ENCODE results near the gene MB.

The MB gene

GRCh38 chr22:35592418-35592967 lies 24.6 kb downstream of the MB start:
- DNase-seq (ENCODE audit: low read depth), result no peak
- Histone ChIP-seq H3K36me3 (ENCODE audit: control insufficient read depth, insufficient read depth, low read length, severe bottlenecking) (no peaks in the 10 kb centered on the region), H3K9ac (ENCODE audit: low read length) (peak overlapping the region; percentile 68), H3K4me3 (ENCODE audit: low read length) (no peak overlapping the region), H3K4me1 (ENCODE audit: control insufficient read depth, insufficient read depth, low read length) (peaks cover 37% of the 10 kb centered on the region), H3K9me3 (ENCODE audit: control insufficient read depth, low read length) (no peaks in the 10 kb centered on the region), H3K27me3 (replicated peaks; ENCODE audit: control insufficient read depth, insufficient read depth, low read length) (no peaks in the 10 kb centered on the region)

- peak overlapping the region; percentile 68 for H3K9ac ChIP-seq (ENCODE audit: low read length)
- H3K27me3 ChIP-seq (replicated peaks; ENCODE audit: control insufficient read depth, insufficient read depth, low read length), result no peaks in the 10 kb centered on the region
- H3K4me1 ChIP-seq (ENCODE audit: control insufficient read depth, insufficient read depth, low read length), result peaks cover 42% of the 10 kb centered on the region
- H3K4me3 ChIP-seq (ENCODE audit: low read length), result no peak overlapping the region
- H3K9me3 ChIP-seq (ENCODE audit: control insufficient read depth, low read length), result peaks cover under 1% of the 10 kb centered on the region
- no peak for DNase-seq (ENCODE audit: low read depth)
- no peaks in the 10 kb centered on the region for H3K36me3 ChIP-seq (ENCODE audit: control insufficient read depth, insufficient read depth, low read length, severe bottlenecking)
Measured at GRCh38 chr22:35591714-35592417, 25.3 kb downstream of the MB start.

GRCh38 chr22:35590634-35591295 lies 26.4 kb downstream of the MB start:
- H3K4me1 ChIP-seq (ENCODE audit: control insufficient read depth, insufficient read depth, low read length), result peaks cover 40% of the 10 kb centered on the region
- no peaks in the 10 kb centered on the region for H3K36me3 ChIP-seq (ENCODE audit: control insufficient read depth, insufficient read depth, low read length, severe bottlenecking)
- H3K9me3 ChIP-seq (ENCODE audit: control insufficient read depth, low read length), result peaks cover 4% of the 10 kb centered on the region
- no peak overlapping the region for H3K4me3 ChIP-seq (ENCODE audit: low read length)
- DNase-seq (ENCODE audit: low read depth), result no peak
- no peaks in the 10 kb centered on the region for H3K27me3 ChIP-seq (replicated peaks; ENCODE audit: control insufficient read depth, insufficient read depth, low read length)
- H3K9ac ChIP-seq (ENCODE audit: low read length), result no peak overlapping the region

DNA sequence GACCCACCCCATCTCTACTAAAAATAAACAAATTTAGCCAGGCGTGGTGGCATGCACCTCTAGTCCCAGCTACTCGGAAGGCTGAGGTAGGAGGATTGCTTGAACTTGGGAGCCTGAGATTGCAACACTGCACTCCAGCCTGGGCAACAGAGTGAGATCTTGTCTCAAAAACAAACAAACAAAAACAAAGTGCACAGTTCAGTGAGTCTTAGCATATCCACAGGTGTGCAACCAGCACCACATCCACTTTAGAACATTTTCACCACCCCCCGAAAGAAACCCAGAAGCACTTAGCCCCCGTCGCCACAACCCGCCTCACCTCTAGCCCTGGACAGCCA lies 27.4 kb downstream of the MB start:
- Histone ChIP-seq H3K9ac (ENCODE audit: low read length) (no peak overlapping the region), H3K4me1 (ENCODE audit: control insufficient read depth, insufficient read depth, low read length) (peaks cover 40% of the 10 kb centered on the region), H3K27me3 (replicated peaks; ENCODE audit: control insufficient read depth, insufficient read depth, low read length) (no peaks in the 10 kb centered on the region), H3K36me3 (ENCODE audit: control insufficient read depth, insufficient read depth, low read length, severe bottlenecking) (no peaks in the 10 kb centered on the region), H3K4me3 (ENCODE audit: low read length) (no peak overlapping the region), H3K9me3 (ENCODE audit: control insufficient read depth, low read length) (peaks cover 4% of the 10 kb centered on the region)
- DNase-seq (ENCODE audit: low read depth), result no peak

DNA sequence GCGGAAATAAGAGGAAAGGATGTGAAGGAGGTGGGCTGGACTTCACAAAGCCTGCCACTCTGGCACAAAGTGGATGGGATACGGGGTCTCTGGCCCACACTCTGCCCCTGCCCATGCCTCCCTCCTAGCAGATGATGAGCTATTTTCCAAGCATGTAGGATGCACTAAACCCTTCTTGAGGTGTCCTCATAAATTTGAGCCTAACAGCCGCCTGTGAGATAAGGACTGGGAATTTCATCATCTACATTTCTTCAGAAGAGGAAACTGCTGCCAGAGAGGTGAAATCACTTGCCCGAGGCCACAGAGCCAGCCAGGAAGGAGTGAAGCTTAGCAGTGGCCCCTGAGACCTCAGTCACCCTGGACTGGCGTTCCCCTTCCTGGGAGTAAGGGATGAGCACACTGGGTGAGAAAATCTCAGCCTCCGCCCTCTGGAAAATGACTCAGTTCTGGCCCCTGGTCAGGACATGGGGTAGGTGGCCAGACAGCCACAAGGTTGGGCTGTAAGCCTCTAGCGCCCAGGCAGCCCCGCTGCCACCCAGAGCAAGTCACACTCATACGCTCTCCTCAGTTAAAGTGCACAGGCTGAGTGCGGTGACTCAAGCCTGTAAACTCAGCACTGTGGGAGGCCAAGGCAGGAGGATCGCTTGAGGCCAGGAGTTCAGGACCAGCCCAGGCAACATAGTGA lies 27.9 kb downstream of the MB start:
- Histone ChIP-seq H3K4me1 (ENCODE audit: control insufficient read depth, insufficient read depth, low read length) (peaks cover 40% of the 10 kb centered on the region), H3K9ac (ENCODE audit: low read length) (no peak overlapping the region), H3K27me3 (replicated peaks; ENCODE audit: control insufficient read depth, insufficient read depth, low read length) (no peaks in the 10 kb centered on the region), H3K36me3 (ENCODE audit: control insufficient read depth, insufficient read depth, low read length, severe bottlenecking) (no peaks in the 10 kb centered on the region), H3K4me3 (ENCODE audit: low read length) (no peak overlapping the region), H3K9me3 (ENCODE audit: control insufficient read depth, low read length) (peaks cover 4% of the 10 kb centered on the region)
- DNase-seq (ENCODE audit: low read depth), result peak; percentile 82

DNA sequence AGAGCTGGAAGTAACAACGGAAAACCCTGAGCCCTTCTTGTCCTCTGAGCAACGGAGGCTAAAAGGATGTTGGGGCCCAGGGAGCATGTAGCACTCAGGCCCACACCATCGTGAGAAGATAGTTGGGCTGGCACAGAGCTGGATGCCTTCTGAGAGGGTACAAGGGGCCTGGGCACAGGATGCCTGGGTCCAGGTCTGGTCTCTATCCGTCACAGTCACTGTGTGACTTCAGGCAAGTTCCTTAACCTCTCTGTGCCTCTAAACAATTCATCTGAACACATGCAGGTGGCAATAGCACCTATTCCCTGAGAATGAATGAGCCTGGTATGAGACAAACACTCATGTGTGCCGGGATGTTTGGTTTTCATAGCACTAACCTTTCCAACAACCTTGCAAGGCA lies 29.2 kb downstream of the MB start:
- Histone ChIP-seq H3K27me3 (replicated peaks; ENCODE audit: control insufficient read depth, insufficient read depth, low read length) (no peaks in the 10 kb centered on the region), H3K4me3 (ENCODE audit: low read length) (no peak overlapping the region), H3K36me3 (ENCODE audit: control insufficient read depth, insufficient read depth, low read length, severe bottlenecking) (no peaks in the 10 kb centered on the region), H3K4me1 (ENCODE audit: control insufficient read depth, insufficient read depth, low read length) (peaks cover 39% of the 10 kb centered on the region), H3K9ac (ENCODE audit: low read length) (no peak overlapping the region), H3K9me3 (ENCODE audit: control insufficient read depth, low read length) (peaks cover 4% of the 10 kb centered on the region)
- no peak for DNase-seq (ENCODE audit: low read depth)

GRCh38 chr22:35587447-35587870 lies 29.7 kb downstream of the MB start:
- DNase-seq (ENCODE audit: low read depth), result no peak
- Histone ChIP-seq H3K4me3 (ENCODE audit: low read length) (no peak overlapping the region), H3K4me1 (ENCODE audit: control insufficient read depth, insufficient read depth, low read length) (peaks cover 35% of the 10 kb centered on the region), H3K36me3 (ENCODE audit: control insufficient read depth, insufficient read depth, low read length, severe bottlenecking) (no peaks in the 10 kb centered on the region), H3K27me3 (replicated peaks; ENCODE audit: control insufficient read depth, insufficient read depth, low read length) (no peaks in the 10 kb centered on the region), H3K9me3 (ENCODE audit: control insufficient read depth, low read length) (peaks cover 4% of the 10 kb centered on the region), H3K9ac (ENCODE audit: low read length) (no peak overlapping the region)

DNA sequence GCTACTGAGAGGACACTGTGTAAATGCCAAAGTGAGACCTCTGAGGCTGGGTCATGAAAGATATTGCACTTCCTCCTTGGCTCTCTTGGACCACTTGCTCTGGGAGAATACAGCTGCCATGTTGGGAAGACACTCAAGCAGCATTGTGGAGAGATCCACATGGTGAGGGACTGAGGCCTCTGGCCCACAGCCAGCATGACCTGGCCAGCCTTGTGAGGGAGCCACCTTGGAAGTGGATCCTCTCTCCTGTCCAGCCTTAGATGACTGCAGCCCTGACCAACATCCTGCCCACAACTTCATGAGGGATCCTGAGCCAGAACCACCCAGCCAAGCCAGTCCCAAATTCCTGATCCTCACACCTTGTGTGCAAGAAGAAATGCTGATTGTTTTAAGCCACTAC lies 30.4 kb downstream of the MB start:
- Histone ChIP-seq H3K36me3 (ENCODE audit: control insufficient read depth, insufficient read depth, low read length, severe bottlenecking) (no peaks in the 10 kb centered on the region), H3K9ac (ENCODE audit: low read length) (no peak overlapping the region), H3K27me3 (replicated peaks; ENCODE audit: control insufficient read depth, insufficient read depth, low read length) (no peaks in the 10 kb centered on the region), H3K4me3 (ENCODE audit: low read length) (no peak overlapping the region), H3K9me3 (ENCODE audit: control insufficient read depth, low read length) (peaks cover 4% of the 10 kb centered on the region), H3K4me1 (ENCODE audit: control insufficient read depth, insufficient read depth, low read length) (peaks cover 28% of the 10 kb centered on the region)
- no peak for DNase-seq (ENCODE audit: low read depth)

GRCh38 chr22:35582861-35583670 lies 34.1 kb downstream of the MB start:
- DNase-seq (ENCODE audit: low read depth), result peak; percentile 77
- Histone ChIP-seq H3K4me1 (ENCODE audit: control insufficient read depth, insufficient read depth, low read length) (peaks cover 11% of the 10 kb centered on the region), H3K9ac (ENCODE audit: low read length) (no peak overlapping the region), H3K4me3 (ENCODE audit: low read length) (no peak overlapping the region), H3K36me3 (ENCODE audit: control insufficient read depth, insufficient read depth, low read length, severe bottlenecking) (no peaks in the 10 kb centered on the region), H3K9me3 (ENCODE audit: control insufficient read depth, low read length) (peaks cover 4% of the 10 kb centered on the region), H3K27me3 (replicated peaks; ENCODE audit: control insufficient read depth, insufficient read depth, low read length) (no peaks in the 10 kb centered on the region)

DNA sequence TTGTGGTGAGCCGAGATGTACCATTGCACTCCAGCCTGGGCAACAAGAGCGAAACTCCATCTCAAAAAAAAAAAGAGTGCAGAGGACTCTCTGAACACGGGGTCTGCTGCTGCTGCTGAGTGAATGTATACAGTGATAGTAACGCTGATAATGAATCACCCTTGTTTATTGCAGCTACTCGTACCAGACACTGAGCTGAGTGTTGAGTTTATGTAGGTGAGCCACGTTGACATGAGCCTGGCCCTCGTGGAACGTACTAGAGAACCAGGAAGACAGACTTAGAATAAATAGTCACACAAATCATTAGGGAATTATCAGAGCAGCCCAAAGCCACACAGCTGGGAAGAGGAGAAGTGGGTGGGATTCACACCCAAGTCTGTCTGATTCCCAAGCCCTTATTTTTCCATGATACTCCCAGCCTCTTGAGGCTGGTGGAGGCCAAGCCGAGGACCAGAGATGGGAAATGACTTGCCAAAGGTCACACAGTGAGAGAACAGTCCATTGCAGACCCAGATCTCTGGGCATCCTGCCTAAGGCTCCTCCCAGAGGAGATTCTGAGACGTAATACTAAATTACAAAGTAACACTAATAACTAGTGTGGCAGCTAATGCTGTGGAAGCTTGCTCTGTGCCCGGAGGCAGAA lies 34.8 kb downstream of the MB start:
- Histone ChIP-seq H3K4me1 (ENCODE audit: control insufficient read depth, insufficient read depth, low read length) (peaks cover 3% of the 10 kb centered on the region), H3K36me3 (ENCODE audit: control insufficient read depth, insufficient read depth, low read length, severe bottlenecking) (no peaks in the 10 kb centered on the region), H3K27me3 (replicated peaks; ENCODE audit: control insufficient read depth, insufficient read depth, low read length) (no peaks in the 10 kb centered on the region), H3K4me3 (ENCODE audit: low read length) (no peak overlapping the region), H3K9ac (ENCODE audit: low read length) (no peak overlapping the region), H3K9me3 (ENCODE audit: control insufficient read depth, low read length) (peaks cover 4% of the 10 kb centered on the region)
- no peak for DNase-seq (ENCODE audit: low read depth)

All from adipocyte (in vitro differentiated cells).